GM12878 (cell line): ENCODE measurements around the gene ZNF558. TPM values are rescaled to one million over a fixed set of nuclear protein-coding genes. Genes with fewer than 3 reads are reported as not detected.

Experiments
- ATAC-seq: fragments of 200-7000 bp; cut with Tn5 transposase; 3 replicates; pipeline ENCODE4 v1.9.1; 2020; ENCODE audit warnings: mild to moderate bottlenecking, moderate library complexity
- BruUV-seq: library from RNA; stranded (reverse); fragments of 400-500 nt; replicated peaks from 2 replicates; lab custom pipeline; 2021; lab: Mats Ljungman, UMichigan
- CTCF ChIA-PET: fragments of 300-600 bp; sonication (Branson Sonifier 250); formaldehyde crosslinking; extraction: SDS; loops from one replicate; lab custom pipeline; 2021; ENCODE audit warnings: inconsistent platforms; lab: Yijun Ruan, JAX
- POLR2A ChIA-PET: fragments of 350-600 bp; formaldehyde crosslinking; extraction: SDS; loops from one replicate; lab custom pipeline; 2021; ENCODE audit warnings: inconsistent platforms; lab: Charles Lee
- RAD21 ChIA-PET: fragments of 300-600 bp; sonication (Branson Sonifier 250); formaldehyde crosslinking; loops from one replicate; lab custom pipeline; 2023; ENCODE audit warnings: antibody characterized with exemption; ENCODE audit not compliant: unreplicated experiment; lab: Charles Lee
- SMC1A ChIA-PET: fragments of 300-600 bp; sonication (Branson Sonifier 250); formaldehyde crosslinking; loops from one replicate; lab custom pipeline; 2023; ENCODE audit not compliant: unreplicated experiment, uncharacterized antibody; lab: Charles Lee
- DNase-seq: peaks from one replicate; pipeline ENCODE4 v3.0.0-alpha.2; 2011; ENCODE audit warnings: low read depth, low spot score
- FAIRE-seq: peaks from 3 replicates; lab custom pipeline; 2011; peaks lifted over from hg19 to GRCh38; lab: Jason Lieb, UNC
- H2AFZ ChIP-seq: 2 replicates; pipeline ENCODE4 v1.6.0; 2011; ENCODE audit warnings: low read depth, low read length, control low read depth; ENCODE audit not compliant: control insufficient read depth
- H3K27ac ChIP-seq: 2 replicates; pipeline ENCODE4 v1.5.1; 2011; ENCODE audit warnings: control low read depth; ENCODE audit not compliant: control insufficient read depth, insufficient read depth
- H3K27me3 ChIP-seq, 2 experiments: replicated peaks in 1 of 2; 2 replicates each; pipeline versions ENCODE4 v1.6.0 to v1.6.1; 2011; ENCODE audit warnings: low read length in 1 of 2; ENCODE audit not compliant: control insufficient read depth in 2 of 2, insufficient read depth in 2 of 2
- H3K36me3 ChIP-seq, 2 experiments: 2 replicates each; pipeline ENCODE4 v1.5.1; 2011; ENCODE audit warnings: low read length in 1 of 2; ENCODE audit not compliant: control insufficient read depth in 2 of 2, insufficient read depth in 2 of 2
- H3K4me1 ChIP-seq: 2 replicates; pipeline ENCODE4 v1.6.1; 2011; ENCODE audit warnings: mild to moderate bottlenecking, low read length, moderate library complexity, mixed read lengths; ENCODE audit not compliant: control insufficient read depth, insufficient read depth
- H3K4me2 ChIP-seq: 2 replicates; pipeline ENCODE4 v1.6.0; 2011; ENCODE audit warnings: control low read depth; ENCODE audit not compliant: control insufficient read depth, insufficient read depth
- H3K4me3 ChIP-seq: fragments of 200-600 bp; sonication (generic); 2 replicates; pipeline ENCODE4 v1.5.1; 2016
- H3K79me2 ChIP-seq: 2 replicates; pipeline ENCODE4 v1.6.0; 2011; ENCODE audit warnings: low read length; ENCODE audit not compliant: control insufficient read depth, insufficient read depth
- H3K9ac ChIP-seq: 2 replicates; pipeline ENCODE4 v1.8.0; 2011; ENCODE audit warnings: low read length, control low read depth, mixed read lengths; ENCODE audit not compliant: control insufficient read depth, insufficient read depth
- H3K9me3 ChIP-seq: replicated peaks from 3 replicates; pipeline ENCODE4 v1.5.1; 2011; ENCODE audit warnings: mild to moderate bottlenecking, low read length; ENCODE audit not compliant: control insufficient read depth, insufficient read depth
- H4K20me1 ChIP-seq: 2 replicates; pipeline ENCODE4 v1.6.0; 2011; ENCODE audit not compliant: control insufficient read depth, insufficient read depth
- CBFB ChIP-seq: IDR thresholded peaks from 2 replicates; pipeline ENCODE4 v1.6.1; 2016; ENCODE audit warnings: antibody characterized with exemption, low read depth
- DPF2 ChIP-seq: fragments of 450-650 bp; IDR thresholded peaks from 2 replicates; pipeline ENCODE4 v1.6.1; 2017; ENCODE audit warnings: mild to moderate bottlenecking
- HDAC2 ChIP-seq: fragments of 200-600 bp; sonication (generic); IDR thresholded peaks from 2 replicates; pipeline ENCODE4 v1.6.1; 2017
- NFYB ChIP-seq: IDR thresholded peaks from 2 replicates; pipeline ENCODE4 v1.6.1; 2011; ENCODE audit warnings: low read depth, mild to moderate bottlenecking, low read length, improper control_type of control experiment, moderate library complexity; ENCODE audit not compliant: insufficient read depth
- NKRF ChIP-seq: fragments of 450-650 bp; conservative IDR thresholded peaks from 2 replicates; pipeline ENCODE4 v1.6.1; 2017; ENCODE audit warnings: mild to moderate bottlenecking, moderate library complexity
- NR2C2 ChIP-seq: IDR thresholded peaks from 2 replicates; pipeline ENCODE4 v1.6.1; 2011; ENCODE audit warnings: borderline replicate concordance, low read depth; ENCODE audit not compliant: control insufficient read depth, insufficient read length
- RAD51 ChIP-seq: fragments of 450-650 bp; IDR thresholded peaks from 2 replicates; pipeline ENCODE4 v1.6.1; 2016; ENCODE audit warnings: moderate library complexity, mild to moderate bottlenecking, inconsistent platforms
- TAF1 ChIP-seq: IDR thresholded peaks from 2 replicates; pipeline ENCODE4 v1.6.1; 2011; ENCODE audit warnings: mild to moderate bottlenecking, low read depth, low read length, borderline replicate concordance
- ZBTB11 ChIP-seq: fragments of 450-650 bp; formaldehyde crosslinking; IDR thresholded peaks from 2 replicates; pipeline ENCODE4 v1.5.0; 2022; ENCODE audit warnings: mild to moderate bottlenecking, missing genetic modification characterization
- WGBS: methylation state at CpG from one replicate; pipeline ENCODE4 v1.1.6; 2016; ENCODE audit warnings: low lambda C conversion rate; ENCODE audit not compliant: insufficient replicate concordance, insufficient coverage; ENCODE audit errors: missing lambda C conversion rate; 5-methylcytosine and 5-hydroxymethylcytosine counted together
- in situ Hi-C: fragments of 300-500 bp; cut with MboI; formaldehyde crosslinking; loops from 9 replicates; pipeline ENCODE4 v1.14.3; 2018; ENCODE audit warnings: mixed read lengths
- intact Hi-C: fragments of 100-400 bp; cut with micrococcal nuclease; formaldehyde crosslinking; loops from one replicate; pipeline ENCODE4 v1.14.2; 2022; ENCODE audit not compliant: unreplicated experiment
- polyA plus RNA-seq, 11 experiments: library from polyadenylated mRNA; depleted of rRNA in 4 of 11; unstranded in 6 of 11; stranded (reverse) in 5 of 11; fragments of >200 nt; fragmentation: Nextera tagmentation in 4 of 11; fragmentation: Illumina TruSeq in 1 of 11; extraction: Ambion mirVana in 4 of 11; extraction: Trizol in 1 of 11; gene quantifications; 1 replicate in 1 of 11; 2 replicates in 10 of 11; pipeline versions ENCODE4 v1.2.1 to v1.2.3, GENCODE V29; 2011 to 2016; ENCODE audit warnings: inconsistent platforms in 2 of 11, missing spikeins in 2 of 11, low read depth in 1 of 11
- total RNA-seq, 4 experiments: library from RNA; depleted of rRNA in 3 of 4; stranded (reverse); fragments of >200 nt in 3 of 4; fragmentation: Illumina TruSeq in 1 of 4; extraction: Trizol in 1 of 4; gene quantifications; 2 replicates each; pipeline versions ENCODE4 v1.2.1 to v1.2.3, GENCODE V29; 2013 to 2021
- TF ChIP-seq, protein P1 (sequence below): IDR thresholded peaks from 2 replicates; pipeline ENCODE4 v1.6.1; 2012; ENCODE audit warnings: improper control_type of control experiment, low read depth, low read length; ENCODE audit not compliant: insufficient replicate concordance

Gene ZNF558
- total and polyA plus RNA-seq, 10 of the 15 experiments (the other 5 are each of a cell fraction or from before 2014, with no cell fraction given) = 0.95 to 8.1 (median 6.2) TPM; not detected in 1

DNA sequence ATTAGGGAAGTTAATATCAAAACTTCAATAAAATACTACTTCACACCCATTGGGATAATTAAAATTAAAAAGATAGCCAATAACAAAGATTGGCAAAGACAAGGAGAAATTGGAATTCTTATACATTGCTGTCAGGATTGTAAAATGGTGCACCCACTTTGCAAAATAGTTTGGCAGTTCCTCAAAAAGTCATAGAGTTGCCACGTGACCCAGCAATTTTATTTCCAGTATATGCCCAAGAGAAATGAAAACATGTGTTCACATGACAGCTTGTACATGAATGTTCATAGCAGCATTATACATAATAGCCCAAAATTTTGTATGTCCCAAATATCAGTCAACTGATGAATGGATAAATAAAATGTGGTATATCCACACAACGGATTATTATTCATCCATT lies 3.3 kb upstream of the ZNF558 start:
- TF ChIP-seq ZBTB11 (CRISPR knock-in tag) (no peak), CBFB (no peak), NR2C2 (no peak), TAF1 (no peak), DPF2 (no peak), NKRF (no peak), NFYB (no peak), HDAC2 (no peak), RAD51 (no peak)
- TF ChIP-seq, protein P1, sequence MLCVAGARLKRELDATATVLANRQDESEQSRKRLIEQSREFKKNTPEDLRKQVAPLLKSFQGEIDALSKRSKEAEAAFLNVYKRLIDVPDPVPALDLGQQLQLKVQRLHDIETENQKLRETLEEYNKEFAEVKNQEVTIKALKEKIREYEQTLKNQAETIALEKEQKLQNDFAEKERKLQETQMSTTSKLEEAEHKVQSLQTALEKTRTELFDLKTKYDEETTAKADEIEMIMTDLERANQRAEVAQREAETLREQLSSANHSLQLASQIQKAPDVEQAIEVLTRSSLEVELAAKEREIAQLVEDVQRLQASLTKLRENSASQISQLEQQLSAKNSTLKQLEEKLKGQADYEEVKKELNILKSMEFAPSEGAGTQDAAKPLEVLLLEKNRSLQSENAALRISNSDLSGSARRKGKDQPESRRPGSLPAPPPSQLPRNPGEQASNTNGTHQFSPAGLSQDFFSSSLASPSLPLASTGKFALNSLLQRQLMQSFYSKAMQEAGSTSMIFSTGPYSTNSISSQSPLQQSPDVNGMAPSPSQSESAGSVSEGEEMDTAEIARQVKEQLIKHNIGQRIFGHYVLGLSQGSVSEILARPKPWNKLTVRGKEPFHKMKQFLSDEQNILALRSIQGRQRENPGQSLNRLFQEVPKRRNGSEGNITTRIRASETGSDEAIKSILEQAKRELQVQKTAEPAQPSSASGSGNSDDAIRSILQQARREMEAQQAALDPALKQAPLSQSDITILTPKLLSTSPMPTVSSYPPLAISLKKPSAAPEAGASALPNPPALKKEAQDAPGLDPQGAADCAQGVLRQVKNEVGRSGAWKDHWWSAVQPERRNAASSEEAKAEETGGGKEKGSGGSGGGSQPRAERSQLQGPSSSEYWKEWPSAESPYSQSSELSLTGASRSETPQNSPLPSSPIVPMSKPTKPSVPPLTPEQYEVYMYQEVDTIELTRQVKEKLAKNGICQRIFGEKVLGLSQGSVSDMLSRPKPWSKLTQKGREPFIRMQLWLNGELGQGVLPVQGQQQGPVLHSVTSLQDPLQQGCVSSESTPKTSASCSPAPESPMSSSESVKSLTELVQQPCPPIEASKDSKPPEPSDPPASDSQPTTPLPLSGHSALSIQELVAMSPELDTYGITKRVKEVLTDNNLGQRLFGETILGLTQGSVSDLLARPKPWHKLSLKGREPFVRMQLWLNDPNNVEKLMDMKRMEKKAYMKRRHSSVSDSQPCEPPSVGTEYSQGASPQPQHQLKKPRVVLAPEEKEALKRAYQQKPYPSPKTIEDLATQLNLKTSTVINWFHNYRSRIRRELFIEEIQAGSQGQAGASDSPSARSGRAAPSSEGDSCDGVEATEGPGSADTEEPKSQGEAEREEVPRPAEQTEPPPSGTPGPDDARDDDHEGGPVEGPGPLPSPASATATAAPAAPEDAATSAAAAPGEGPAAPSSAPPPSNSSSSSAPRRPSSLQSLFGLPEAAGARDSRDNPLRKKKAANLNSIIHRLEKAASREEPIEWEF = no peak
- TF ChIP-seq, all 136 proteins: peak for 0
- ChIA-PET SMC1A (no interaction called here), RAD21 (no interaction called here), POLR2A (no interaction called here), CTCF (no interaction called here)
- in situ Hi-C loops (no loop called here), intact Hi-C loops (no loop called here)
- no peak for ATAC-seq
- H3K27ac ChIP-seq = no peak overlapping the region
- H2AFZ ChIP-seq = no peak overlapping the region
- WGBS = 20% methylated on average over 2 of the region's 2 CpGs
- no peaks in the 10 kb centered on the region for H3K4me1 ChIP-seq
- H3K4me3 ChIP-seq = no peak overlapping the region
- no peak overlapping the region for H3K4me2 ChIP-seq
- no peaks in the 10 kb centered on the region; the same call in 2 of the 3 replicates for H3K9me3 ChIP-seq
- H4K20me1 ChIP-seq = no peaks in the 10 kb centered on the region
- no peaks in the 10 kb centered on the region for H3K27me3 ChIP-seq
- BruUV-seq = no TSS peak
- no peak for DNase-seq
- H3K9ac ChIP-seq = no peak overlapping the region
- H3K36me3 ChIP-seq = no peaks in the 10 kb centered on the region
- FAIRE-seq = no peak
- no peaks in the 10 kb centered on the region for H3K79me2 ChIP-seq
